Lung (tissue), 12 donors: Measurements from ENCODE around the gene DYDC1. TPM values are rescaled to one million over a fixed set of nuclear protein-coding genes. Genes with fewer than 3 reads are reported as not detected.

ENCODE experiments used
- ATAC-seq: fragments of 200-7000 bp; cut with Tn5 transposase; one replicate; pipeline ENCODE4 v1.9.1; 2020; ENCODE audit warnings: moderate number of reproducible peaks; ENCODE audit not compliant: insufficient read depth, low FRiP score
- DNase-seq, 3 donors: peaks; one replicate each; pipeline ENCODE4 v3.0.0-alpha.2; 2013 to 2017
- H3K27ac ChIP-seq, 2 donors: one replicate each; pipeline ENCODE4 v1.5.1; 2013; ENCODE audit warnings: mild to moderate bottlenecking in 2 of 2, moderate library complexity in 2 of 2, control low read depth in 1 of 2, inconsistent platforms in 1 of 2, low read depth in 1 of 2, low read length in 1 of 2
- H3K27me3 ChIP-seq, 3 donors: one replicate each; pipeline ENCODE4 v1.5.1; 2013; ENCODE audit warnings: low read length in 2 of 3; ENCODE audit not compliant: control insufficient read depth in 3 of 3, insufficient read depth in 3 of 3
- H3K36me3 ChIP-seq, 4 donors: one replicate each; pipeline ENCODE4 v1.5.1; 2013; ENCODE audit warnings: low read length in 4 of 4, mild to moderate bottlenecking in 1 of 4, moderate library complexity in 1 of 4; ENCODE audit not compliant: control insufficient read depth in 4 of 4, insufficient read depth in 4 of 4
- H3K4me1 ChIP-seq, 5 donors: one replicate each; pipeline ENCODE4 v1.5.1; 2013; ENCODE audit warnings: low read length in 5 of 5, mild to moderate bottlenecking in 2 of 5, moderate library complexity in 1 of 5; ENCODE audit not compliant: control insufficient read depth in 5 of 5, insufficient read depth in 5 of 5
- H3K4me3 ChIP-seq: one replicate; pipeline ENCODE4 v1.5.1; 2013; ENCODE audit warnings: mild to moderate bottlenecking, control low read depth, moderate library complexity
- H3K9ac ChIP-seq, 2 donors: one replicate each; pipeline ENCODE4 v1.5.1; 2013; ENCODE audit warnings: low read length in 2 of 2, control low read depth in 1 of 2; ENCODE audit not compliant: insufficient read depth in 1 of 2
- H3K9me3 ChIP-seq, 4 donors: one replicate each; pipeline ENCODE4 v1.5.1; 2013; ENCODE audit warnings: low read length in 3 of 4, mild to moderate bottlenecking in 1 of 4, moderate library complexity in 1 of 4; ENCODE audit not compliant: control insufficient read depth in 4 of 4, insufficient read depth in 3 of 4
- CTCF ChIP-seq: IDR thresholded peaks from 2 replicates; pipeline ENCODE4 v1.5.1; 2012; ENCODE audit warnings: mild to moderate bottlenecking; ENCODE audit errors: control extremely low read depth, extremely low read depth
- WGBS, 2 donors: extraction: QIAGEN DNeasy Blood & Tissue Kit; methylation state at CpG; one replicate each; pipeline ENCODE4 v1.1.7; 2013; 5-methylcytosine and 5-hydroxymethylcytosine counted together
- polyA plus RNA-seq, 2 donors: library from polyadenylated mRNA; stranded (reverse); fragments of 200-250 nt; gene quantifications; one replicate each; pipeline ENCODE4 v1.2.1, GENCODE V29; 2013
- total RNA-seq, 2 donors: library from RNA; depleted of rRNA in 1 of 2; stranded (reverse); fragments of >200 nt in 1 of 2; gene quantifications; one replicate each; pipeline ENCODE4 v1.2.1, GENCODE V29; 2014 to 2021
- donor health status: control.
- donor health status: control.
- donor health status: Bipolar disorder and iron deficiency.
- donor health status: healthy.
- donor health status: DM: yes; HTN: yes; CAD: no.

The DYDC1 gene
- total and polyA plus RNA-seq, 4 donors: 1.5 to 2.4 (median 2.0) TPM

- ATAC-seq: no peak
Observed at GRCh38 chr10:80324891-80325364, 31.6 kb downstream of the DYDC1 start.

GRCh38 chr10:80324086-80324485 is 32.5 kb downstream of the DYDC1 start:
- no peak overlapping the region for H3K9ac ChIP-seq
- DNase-seq (no peak), ATAC-seq (no peak)
- peaks cover 0 to 3% (median 0%) of the 10 kb centered on the region in 3 donors for H3K27me3 ChIP-seq
- H3K9me3 ChIP-seq: peaks cover 0 to 4% (median 0%) of the 10 kb centered on the region in 4 donors
- no peaks in the 10 kb centered on the region for H3K4me1 ChIP-seq
- WGBS, 2 donors: 40 to 45% methylated on average over 1 of the region's 1 CpG
- no peak overlapping the region for H3K4me3 ChIP-seq
- H3K36me3 ChIP-seq: no peaks in the 10 kb centered on the region
- TF ChIP-seq CTCF: no peak
- no peak overlapping the region for H3K27ac ChIP-seq

More at GRCh38 chr10:80324891-80325364, 31.6 kb downstream of the DYDC1 start:
- peaks cover 0 to 4% (median 0%) of the 10 kb centered on the region in 4 donors for H3K9me3 ChIP-seq
- no peak overlapping the region for H3K4me3 ChIP-seq
- no peak for DNase-seq
- peaks cover 0 to 3% (median 0%) of the 10 kb centered on the region in 3 donors for H3K27me3 ChIP-seq
- no peaks in the 10 kb centered on the region for H3K36me3 ChIP-seq
- H3K9ac ChIP-seq: no peak overlapping the region
- no peaks in the 10 kb centered on the region for H3K4me1 ChIP-seq
- H3K27ac ChIP-seq: no peak overlapping the region
- WGBS, 2 donors: 60 to 77% methylated on average over 6 of the region's 6 CpGs
- TF ChIP-seq CTCF: no peak

- Histone ChIP-seq H3K4me3 (no peak overlapping the region), H3K36me3 (no peaks in the 10 kb centered on the region), H3K9me3 (no peaks in the 10 kb centered on the region), H3K27me3 (peaks cover 0 to 3% (median 0%) of the 10 kb centered on the region in 3 donors), H3K4me1 (no peaks in the 10 kb centered on the region), H3K9ac (no peak overlapping the region), H3K27ac (no peak overlapping the region)
- ATAC-seq: no peak
- 68 to 79% methylated on average over 3 of the region's 3 CpGs for WGBS, 2 donors
- no peak for TF ChIP-seq CTCF
- no peak for DNase-seq
Observed at GRCh38 chr10:80323311-80323710, 33.2 kb downstream of the DYDC1 start.

GRCh38 chr10:80322711-80323110 is 33.8 kb downstream of the DYDC1 start:
- no peaks in the 10 kb centered on the region for H3K4me1 ChIP-seq
- 42 to 74% methylated on average over 1 of the region's 1 CpG for WGBS, 2 donors
- H3K9ac ChIP-seq: no peak overlapping the region
- no peak overlapping the region for H3K27ac ChIP-seq
- TF ChIP-seq CTCF: no peak
- H3K36me3 ChIP-seq: no peaks in the 10 kb centered on the region
- no peaks in the 10 kb centered on the region for H3K9me3 ChIP-seq
- H3K4me3 ChIP-seq: no peak overlapping the region
- no peak for ATAC-seq
- peaks cover 0 to 3% (median 0%) of the 10 kb centered on the region in 3 donors for H3K27me3 ChIP-seq
- no peak for DNase-seq
